OCI-M2 (cell line): ENCODE results near the gene INSM1.
"Not testable (repeated sequence)": the region's sequence is repeated elsewhere in the genome, so short reads cannot be mapped to it uniquely, and the experiment has no call there.

Source experiments
- DNase-seq: peaks from one replicate; lab custom pipeline; 2025; ENCODE audit not compliant: unreplicated experiment; lab: John Stamatoyannopoulos, UW

INSM1 gene, protein sequence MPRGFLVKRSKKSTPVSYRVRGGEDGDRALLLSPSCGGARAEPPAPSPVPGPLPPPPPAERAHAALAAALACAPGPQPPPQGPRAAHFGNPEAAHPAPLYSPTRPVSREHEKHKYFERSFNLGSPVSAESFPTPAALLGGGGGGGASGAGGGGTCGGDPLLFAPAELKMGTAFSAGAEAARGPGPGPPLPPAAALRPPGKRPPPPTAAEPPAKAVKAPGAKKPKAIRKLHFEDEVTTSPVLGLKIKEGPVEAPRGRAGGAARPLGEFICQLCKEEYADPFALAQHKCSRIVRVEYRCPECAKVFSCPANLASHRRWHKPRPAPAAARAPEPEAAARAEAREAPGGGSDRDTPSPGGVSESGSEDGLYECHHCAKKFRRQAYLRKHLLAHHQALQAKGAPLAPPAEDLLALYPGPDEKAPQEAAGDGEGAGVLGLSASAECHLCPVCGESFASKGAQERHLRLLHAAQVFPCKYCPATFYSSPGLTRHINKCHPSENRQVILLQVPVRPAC

GRCh38 chr20:20367575-20368417, at the start of gene INSM1:
INSM1 (plus strand) TSS chr20:20368104; CDS start chr20:20368268, 164 bp downstream.
- no peak for DNase-seq

- DNase-seq: no peak
These were observed 49.3 kb upstream of the INSM1 start for GRCh38 chr20:20318365-20319161.

DNA sequence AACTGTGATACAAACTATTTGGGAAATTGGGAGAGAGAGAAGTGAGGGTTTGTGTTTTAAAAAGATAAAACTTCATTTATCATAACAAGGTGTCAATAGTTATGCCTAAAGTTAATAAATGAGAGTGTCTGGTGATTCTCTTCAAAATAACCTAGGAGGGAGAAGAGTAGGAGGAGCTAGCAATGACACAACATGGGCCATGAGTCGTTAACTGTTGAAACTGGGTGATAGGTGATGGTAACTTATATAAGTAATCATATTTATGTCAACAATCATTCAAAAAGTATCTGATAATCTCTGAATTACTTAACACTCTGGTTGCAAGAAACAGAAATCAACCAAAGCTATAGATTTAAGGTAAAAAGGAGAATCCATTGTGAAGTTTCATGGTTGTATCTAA, 46.8 kb upstream of the INSM1 start:
- no peak for DNase-seq

DNA sequence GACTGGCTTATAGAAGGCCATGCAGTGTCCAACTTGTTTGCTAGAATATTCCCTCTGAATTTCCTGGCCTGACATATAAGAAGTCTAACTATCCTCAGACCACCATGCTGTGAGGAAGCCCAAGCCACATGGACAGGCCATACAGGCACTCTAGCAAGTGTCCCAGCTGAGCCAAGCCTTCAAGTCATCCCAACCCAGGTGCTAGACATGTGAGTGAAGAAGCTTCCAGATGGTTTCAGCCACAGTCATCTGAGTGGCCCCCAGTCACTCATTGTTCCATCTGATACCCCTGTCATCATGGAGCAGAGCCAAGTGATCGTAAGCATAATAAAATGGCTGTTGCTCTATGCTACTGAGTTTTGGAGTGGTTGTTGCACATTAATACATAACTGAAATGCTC, 46.0 kb upstream of the INSM1 start:
- DNase-seq: no peak

DNA sequence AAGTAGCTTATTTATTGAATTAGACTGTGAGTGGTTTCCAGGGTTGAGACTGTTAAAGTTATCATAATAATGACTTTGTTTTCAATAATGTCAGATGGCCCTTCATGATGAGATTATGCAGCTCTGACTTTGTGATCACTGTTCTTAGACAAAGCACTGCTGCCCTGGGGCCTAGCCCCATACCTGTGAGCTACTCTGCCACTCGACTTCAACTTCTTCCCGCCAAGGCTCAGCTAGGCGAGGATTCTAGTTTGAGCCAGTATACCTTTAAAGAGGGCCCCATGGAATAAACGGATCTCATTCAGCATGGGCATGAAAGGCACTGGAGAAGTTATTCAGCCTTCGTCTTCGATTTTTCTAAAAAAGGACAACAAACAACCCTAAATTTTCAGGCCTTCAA, 45.0 kb upstream of the INSM1 start:
- no peak for DNase-seq

- DNase-seq: no peak
These were observed 40.2 kb upstream of the INSM1 start for GRCh38 chr20:20327746-20328145.

DNA sequence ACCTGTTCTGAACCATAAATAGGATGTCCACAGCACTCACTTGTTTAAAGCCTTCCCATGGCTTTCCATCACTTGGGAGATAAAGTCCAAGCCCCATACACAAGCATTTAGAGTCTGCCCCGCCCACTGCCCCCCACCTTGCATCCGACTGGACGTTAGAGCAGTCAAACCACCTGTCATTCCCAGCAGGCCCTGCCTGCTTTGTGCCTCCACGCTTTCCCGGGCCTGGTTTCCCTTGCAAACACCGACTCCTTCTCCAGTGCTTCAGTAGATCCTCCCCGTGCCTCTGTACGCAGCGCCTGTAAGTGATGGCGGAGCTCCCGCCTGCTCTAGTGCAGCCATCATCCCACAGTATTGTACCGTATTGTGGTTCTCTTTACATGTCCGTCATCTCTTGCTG, 38.3 kb upstream of the INSM1 start:
- DNase-seq: no peak

DNA sequence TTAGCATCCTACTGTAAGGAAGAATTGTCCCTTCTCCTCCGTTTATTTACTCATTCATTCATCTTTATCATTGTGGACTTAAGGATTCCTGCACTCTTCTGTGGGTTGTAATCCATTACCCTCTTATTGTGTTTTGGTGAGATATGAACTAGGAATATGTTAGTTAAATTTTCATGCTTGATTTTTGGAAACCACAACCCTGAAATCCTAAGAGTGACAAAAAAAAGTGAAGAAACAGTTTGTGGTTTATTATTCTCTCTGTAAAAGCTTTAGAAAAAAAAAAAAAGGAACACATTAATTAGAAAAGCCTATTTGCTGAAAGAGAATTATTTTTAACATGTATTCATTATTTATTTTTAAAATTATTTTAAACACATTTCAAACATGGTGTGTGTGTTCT, 36.7 kb upstream of the INSM1 start:
- DNase-seq: no peak

GRCh38 chr20:20331817-20332216, 36.1 kb upstream of the INSM1 start:
- DNase-seq: no peak

DNA sequence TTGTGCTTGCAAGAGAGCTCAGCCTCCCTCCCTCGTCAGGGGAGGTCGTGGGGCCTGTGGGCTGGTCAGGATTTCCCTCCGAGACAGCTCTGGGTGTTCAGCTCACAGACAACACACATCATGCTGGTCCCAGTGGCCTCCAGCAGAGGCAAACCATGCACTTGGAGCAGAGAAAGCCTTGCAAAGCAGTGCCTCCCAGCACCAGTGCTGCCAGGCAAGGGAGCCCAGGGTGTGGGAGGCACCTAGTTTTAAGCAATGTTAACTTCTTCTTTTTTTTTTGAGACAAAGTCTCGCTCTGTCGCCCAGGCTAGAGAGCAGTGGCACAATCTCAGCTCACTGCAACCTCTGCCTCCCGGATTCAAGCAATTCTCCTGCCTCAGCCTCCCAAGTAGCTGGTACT, 34.0 kb upstream of the INSM1 start:
- DNase-seq: no peak

DNA sequence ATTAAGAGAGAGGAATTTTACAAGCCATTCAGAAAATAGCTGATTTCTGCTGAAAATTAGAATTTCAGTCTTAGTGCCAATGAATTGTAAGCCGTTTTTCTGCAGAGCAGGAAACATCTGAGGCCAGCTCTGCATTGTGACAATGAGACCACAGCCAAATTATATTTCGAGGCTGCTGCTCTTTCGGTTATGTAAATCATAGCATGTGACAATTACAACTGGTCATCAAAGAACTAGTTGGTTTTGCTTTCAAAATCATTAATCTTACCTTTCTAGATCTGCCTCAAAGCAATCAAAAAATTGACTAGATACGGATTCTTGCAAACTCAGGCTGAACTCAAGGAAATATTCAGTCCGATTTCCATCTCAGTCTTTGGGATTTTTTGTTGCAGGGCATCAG, 33.4 kb upstream of the INSM1 start:
- no peak for DNase-seq

- no peak for DNase-seq
These were observed 29.7 kb upstream of the INSM1 start for GRCh38 chr20:20338133-20338730.

DNA sequence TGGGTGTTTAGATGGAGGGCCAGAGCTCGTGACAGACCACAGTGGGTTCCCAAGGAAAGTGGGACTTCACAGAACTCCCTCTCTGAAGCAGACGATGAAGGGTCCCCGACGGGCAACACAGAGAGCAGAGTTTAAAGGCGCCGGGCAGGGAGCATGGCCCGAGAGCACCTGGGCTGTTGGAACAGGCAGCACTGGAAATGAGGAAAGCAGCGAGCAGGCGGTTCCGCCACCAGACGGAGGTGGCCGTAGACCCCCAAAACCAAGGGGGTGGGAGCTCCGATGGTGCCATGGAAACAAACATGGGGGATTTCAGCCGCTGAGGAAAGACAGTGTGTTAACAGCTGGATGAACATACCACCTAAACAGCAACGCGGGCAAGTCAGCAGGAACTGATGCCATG, 27.5 kb upstream of the INSM1 start:
- DNase-seq: no peak

DNA sequence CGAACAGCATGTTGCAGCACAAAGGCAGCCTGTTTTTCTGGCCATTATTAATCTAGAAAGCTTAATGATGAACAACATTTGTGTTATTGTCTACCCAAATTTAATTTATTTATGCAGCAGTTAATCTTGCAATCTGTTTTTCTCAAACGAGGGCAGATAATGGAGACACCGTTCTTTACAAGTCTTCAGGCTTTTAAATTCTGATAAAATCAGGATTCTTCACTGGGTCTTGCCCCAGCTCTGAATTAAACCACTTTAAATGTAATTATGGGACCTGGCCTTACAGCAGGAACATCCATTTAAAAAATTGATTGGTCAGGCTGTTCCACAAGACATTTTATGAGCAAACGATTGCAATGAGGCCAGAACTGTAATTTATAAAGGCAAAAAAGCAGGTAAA, 26.5 kb upstream of the INSM1 start:
- no peak for DNase-seq

- DNase-seq: no peak
These were observed 25.8 kb upstream of the INSM1 start for GRCh38 chr20:20342066-20342465.

DNA sequence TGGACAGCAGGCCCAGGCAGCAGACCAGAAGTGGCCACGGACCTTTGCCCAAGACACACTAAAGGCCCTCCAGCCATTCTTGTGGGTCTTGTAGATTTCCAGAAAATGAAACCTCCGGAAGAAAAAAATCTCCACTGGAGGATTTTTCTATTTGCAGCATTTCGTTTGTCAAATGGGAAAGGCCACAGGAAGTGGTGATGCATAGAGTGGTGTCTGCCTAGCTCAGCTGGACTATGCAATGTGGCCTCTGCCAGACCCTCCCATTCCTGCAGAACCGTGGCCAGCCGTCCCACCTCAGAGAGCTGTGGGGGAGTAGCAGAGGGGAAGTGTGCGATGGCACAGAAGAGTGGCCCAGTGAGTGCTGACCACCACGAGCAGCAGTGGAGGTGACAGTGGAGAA, 24.0 kb upstream of the INSM1 start:
- no peak for DNase-seq

DNA sequence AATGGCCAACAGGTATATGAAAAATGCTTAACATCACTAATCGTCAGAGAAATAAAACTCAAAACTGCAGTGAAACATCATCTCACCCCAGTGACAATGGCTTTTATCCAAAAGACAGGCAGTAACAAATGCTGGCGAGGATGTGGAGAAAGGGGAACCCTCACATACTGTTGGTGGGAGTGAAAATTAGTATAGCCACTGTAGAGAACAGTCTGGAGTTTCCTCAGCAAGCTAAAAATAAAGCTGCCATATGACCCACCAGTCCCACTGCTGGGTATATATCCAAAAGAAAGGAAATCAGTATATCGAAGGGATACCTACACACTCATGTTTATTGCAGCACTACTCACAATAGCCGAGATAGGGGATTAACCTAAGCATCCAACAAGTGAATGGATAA, 23.4 kb upstream of the INSM1 start:
- DNase-seq: no peak

DNA sequence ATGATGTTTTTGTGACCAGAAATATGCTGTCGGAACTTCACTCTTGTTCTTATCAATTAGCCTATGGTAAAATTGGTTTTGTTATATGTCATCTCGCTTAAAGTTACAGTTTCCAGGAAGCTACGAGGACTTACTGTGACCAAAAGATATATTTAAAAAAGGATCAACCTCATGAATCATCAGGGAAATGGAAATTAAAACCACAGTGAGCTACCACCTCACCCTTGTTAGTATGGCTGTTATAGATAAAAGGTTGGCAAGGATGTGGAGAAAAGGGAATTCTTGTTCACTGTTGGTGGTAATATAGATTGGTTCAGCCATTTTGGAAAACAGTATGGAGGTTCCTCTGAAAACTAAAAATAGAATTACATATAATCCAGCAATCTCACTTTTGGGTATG, 14.3 kb upstream of the INSM1 start:
- DNase-seq: no peak

DNA sequence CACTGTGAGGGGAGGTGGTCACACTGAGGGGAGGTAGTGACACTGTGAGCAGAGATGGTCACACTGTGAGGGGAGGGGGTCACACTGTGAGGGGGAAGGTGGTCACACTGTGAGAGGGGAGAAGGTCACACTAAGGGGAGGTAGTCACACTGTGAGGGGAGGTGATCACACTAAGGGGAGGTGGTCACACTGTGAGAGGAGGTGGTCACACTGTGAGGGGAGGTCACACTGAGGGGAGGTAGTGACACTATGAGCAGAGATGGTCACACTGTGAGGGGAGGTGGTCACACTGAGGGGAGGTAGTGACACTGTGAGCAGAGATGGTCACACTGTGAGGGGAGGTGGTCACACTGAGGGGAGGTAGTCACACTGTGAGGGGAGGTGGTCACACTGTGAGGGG, 12.4 kb upstream of the INSM1 start:
- not testable (repeated sequence) for DNase-seq

DNA sequence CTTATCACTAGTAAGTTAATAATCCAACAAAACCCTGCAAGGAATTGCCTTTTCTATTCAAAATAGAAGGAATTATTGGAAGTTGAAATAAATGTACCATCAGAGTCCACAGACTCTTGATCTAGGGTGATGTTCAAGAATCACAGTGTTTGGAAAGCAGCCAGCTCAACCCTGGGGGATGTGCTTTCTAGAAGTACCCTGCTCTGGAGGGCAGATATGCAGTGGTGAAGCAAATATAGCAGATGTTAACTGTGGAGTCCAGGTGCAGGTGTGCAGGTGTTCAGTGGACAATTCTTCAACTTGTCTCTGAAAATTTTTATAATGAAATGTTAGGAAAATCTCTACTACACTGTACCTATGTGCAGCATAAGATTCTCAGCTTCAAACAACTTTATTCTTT, 9.1 kb upstream of the INSM1 start:
- no peak for DNase-seq

DNA sequence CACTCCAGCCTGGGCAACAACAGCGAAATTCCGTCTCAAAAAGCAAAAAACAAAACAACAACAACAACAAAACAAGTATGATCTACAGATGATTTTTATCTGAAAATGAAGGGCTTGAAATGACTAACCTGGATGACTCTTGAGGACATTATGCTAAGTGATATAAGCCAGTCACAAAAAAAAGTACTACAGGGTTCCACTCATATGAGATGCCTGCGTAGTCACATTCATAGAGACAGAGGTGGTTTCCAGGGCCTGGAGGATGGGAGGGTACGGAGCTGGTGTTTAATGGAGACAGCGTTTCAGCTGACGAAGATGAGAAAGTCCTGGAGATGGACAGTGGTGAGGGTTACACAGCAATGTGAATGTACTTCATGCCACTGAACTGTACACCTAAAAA, 8.3 kb upstream of the INSM1 start:
- DNase-seq: no peak
